SK-N-SH (cell line): ENCODE measurements around the gene BMF. TPM values are rescaled to one million over a fixed set of nuclear protein-coding genes. Genes with fewer than 3 reads are reported as not detected.

Experiments
- CTCF ChIA-PET: fragments of 300-600, 350-600 bp; formaldehyde crosslinking; extraction: SDS; loops from one replicate; lab custom pipeline; 2021; lab: Yijun Ruan, JAX
- POLR2A ChIA-PET: fragments of 350-600 bp; sonication (Branson Sonifier 250); formaldehyde crosslinking; extraction: SDS; loops from one replicate; lab custom pipeline; 2020; ENCODE audit warnings: antibody characterized with exemption, inconsistent platforms; lab: Yijun Ruan, JAX
- DNase-seq: peaks from one replicate; pipeline ENCODE4 v3.0.0; 2012
- H2AFZ ChIP-seq: fragments of 200-600 bp; sonication (generic); 2 replicates; pipeline ENCODE4 v1.8.1; 2016; ENCODE audit warnings: antibody characterized with exemption, mild to moderate bottlenecking, low read depth
- H3F3A ChIP-seq: fragments of 200-600 bp; sonication (generic); replicated peaks from 2 replicates; pipeline ENCODE3; 2016; ENCODE audit warnings: antibody characterized with exemption, mild to moderate bottlenecking; ENCODE audit not compliant: insufficient read depth
- H3K27ac ChIP-seq, 2 experiments: fragments of 200-500 bp in 1 of 2; fragments of 200-600 bp in 1 of 2; sonication (Bioruptor generic) in 1 of 2; sonication (generic), shearing (Covaris generic) in 1 of 2; 2 replicates each; pipeline versions ENCODE4 v1.5.1 to v1.6.1; 2014 to 2016; ENCODE audit warnings: low read depth in 2 of 2, inconsistent platforms in 1 of 2, low read length in 1 of 2, mild to moderate bottlenecking in 1 of 2, mixed read lengths in 1 of 2
- H3K27me3 ChIP-seq: fragments of 200-600 bp; sonication (generic), shearing (Covaris generic); 2 replicates; pipeline ENCODE4 v1.6.1; 2016; ENCODE audit warnings: mixed run types; ENCODE audit not compliant: insufficient read depth
- H3K36me3 ChIP-seq, 2 experiments: fragments of 200-500 bp in 1 of 2; fragments of 200-600 bp in 1 of 2; sonication (Bioruptor generic) in 1 of 2; sonication (generic) in 1 of 2; replicated peaks in 1 of 2; 2 replicates each; pipeline versions ENCODE3 to v1.5.1; 2014 to 2016; ENCODE audit warnings: low read length in 1 of 2, mild to moderate bottlenecking in 1 of 2; ENCODE audit not compliant: insufficient read depth in 2 of 2, control insufficient read depth in 1 of 2
- H3K4me1 ChIP-seq, 2 experiments: fragments of 200-500 bp in 1 of 2; fragments of 200-600 bp in 1 of 2; sonication (Bioruptor generic) in 1 of 2; sonication (generic), shearing (Covaris generic) in 1 of 2; 2 replicates each; pipeline versions ENCODE4 v1.5.1 to v1.6.1; 2014 to 2016; ENCODE audit warnings: low read depth in 1 of 2, low read length in 1 of 2, mixed run types in 1 of 2; ENCODE audit not compliant: insufficient read depth in 2 of 2, control insufficient read depth in 1 of 2
- H3K4me2 ChIP-seq: fragments of 200-600 bp; sonication (generic), shearing (Covaris generic); 2 replicates; pipeline ENCODE4 v1.6.1; 2017; ENCODE audit warnings: mixed run types
- H3K4me3 ChIP-seq, 2 experiments: fragments of 200-500 bp in 1 of 2; fragments of 200-600 bp in 1 of 2; sonication (Bioruptor generic) in 1 of 2; sonication (generic), shearing (Covaris generic) in 1 of 2; 2 replicates each; pipeline versions ENCODE4 v1.5.1 to v1.8.1; 2014 to 2016; ENCODE audit warnings: low read depth in 2 of 2, inconsistent platforms in 1 of 2, low read length in 1 of 2, mild to moderate bottlenecking in 1 of 2, mixed read lengths in 1 of 2, moderate library complexity in 1 of 2
- H3K79me2 ChIP-seq: fragments of 200-600 bp; sonication (generic); 2 replicates; pipeline ENCODE4 v1.8.1; 2017; ENCODE audit warnings: mild to moderate bottlenecking; ENCODE audit not compliant: insufficient read depth
- H3K9ac ChIP-seq: fragments of 200-600 bp; sonication (generic); 2 replicates; pipeline ENCODE4 v1.6.1; 2017; ENCODE audit warnings: mixed run types
- H3K9me2 ChIP-seq: fragments of 200-600 bp; sonication (generic); 2 replicates; pipeline ENCODE4 v1.6.1; 2017; ENCODE audit warnings: mixed run types
- H3K9me3 ChIP-seq: fragments of 200-600 bp; sonication (generic); 2 replicates; pipeline ENCODE4 v1.6.1; 2017; ENCODE audit warnings: mixed run types, mild to moderate bottlenecking, moderate library complexity
- H4K20me1 ChIP-seq: fragments of 200-600 bp; sonication (generic); 2 replicates; pipeline ENCODE4 v1.6.1; 2017; ENCODE audit warnings: mild to moderate bottlenecking, mixed run types; ENCODE audit not compliant: insufficient read depth
- CHD2 ChIP-seq: fragments of 150-350 bp; IDR thresholded peaks from 2 replicates; pipeline ENCODE4 v1.6.1; 2018; ENCODE audit warnings: low read length; ENCODE audit not compliant: partially characterized antibody
- EZH2phosphoT487 ChIP-seq: fragments of 200-600 bp; sonication (generic); IDR thresholded peaks from 2 replicates; pipeline ENCODE4 v1.6.1; 2017; ENCODE audit warnings: low read depth, mixed run types, mild to moderate bottlenecking, antibody characterized with exemption, moderate library complexity, borderline replicate concordance
- FOXJ3 ChIP-seq: sonication (generic); formaldehyde crosslinking; IDR thresholded peaks from 2 replicates; pipeline ENCODE4 v1.5.1; 2020; ENCODE audit warnings: mild to moderate bottlenecking, missing genetic modification reagents
- GATA2 ChIP-seq: sonication (generic); formaldehyde crosslinking; IDR thresholded peaks from 2 replicates; pipeline ENCODE4 v1.5.0; 2020; ENCODE audit warnings: mild to moderate bottlenecking, missing genetic modification reagents
- NFIC ChIP-seq: IDR thresholded peaks from 2 replicates; pipeline ENCODE4 v1.4.0; 2012; ENCODE audit warnings: borderline replicate concordance
- NRF1 ChIP-seq: IDR thresholded peaks from 2 replicates; pipeline ENCODE4 v1.6.1; 2012; ENCODE audit warnings: low read depth, mild to moderate bottlenecking, low read length
- PBX3 ChIP-seq: IDR thresholded peaks from 2 replicates; pipeline ENCODE4; 2012
- RAD21 ChIP-seq: IDR thresholded peaks from 2 replicates; pipeline ENCODE4 v1.6.1; 2012; ENCODE audit warnings: mild to moderate bottlenecking, low read length
- RCOR1 ChIP-seq: fragments of 150-350 bp; IDR thresholded peaks from 2 replicates; pipeline ENCODE4 v1.6.1; 2017; ENCODE audit warnings: antibody characterized with exemption, low read length
- RFX5 ChIP-seq: IDR thresholded peaks from 2 replicates; pipeline ENCODE4 v1.6.1; 2012; ENCODE audit warnings: mild to moderate bottlenecking, improper control_type of control experiment, low read length
- WGBS: methylation state at CpG from one replicate; pipeline ENCODE4 v1.1.6; 2017; ENCODE audit warnings: low lambda C conversion rate; 5-methylcytosine and 5-hydroxymethylcytosine counted together
- polyA plus RNA-seq, 3 experiments: library from polyadenylated mRNA; depleted of rRNA; stranded (reverse); fragments of >200 nt; gene quantifications; 2 replicates each; pipeline ENCODE4 v1.2.3, GENCODE V29; 2012
- TF ChIP-seq, protein P1 (sequence below): fragments of 150-350 bp; IDR thresholded peaks from 2 replicates; pipeline ENCODE4 v1.6.1; 2017; ENCODE audit warnings: antibody characterized with exemption, low read length, low read depth, borderline replicate concordance

Gene BMF
- polyA plus RNA-seq, 1 of the 3 experiments (the other 2 are of a cell fraction), result 0.72 TPM

DNA sequence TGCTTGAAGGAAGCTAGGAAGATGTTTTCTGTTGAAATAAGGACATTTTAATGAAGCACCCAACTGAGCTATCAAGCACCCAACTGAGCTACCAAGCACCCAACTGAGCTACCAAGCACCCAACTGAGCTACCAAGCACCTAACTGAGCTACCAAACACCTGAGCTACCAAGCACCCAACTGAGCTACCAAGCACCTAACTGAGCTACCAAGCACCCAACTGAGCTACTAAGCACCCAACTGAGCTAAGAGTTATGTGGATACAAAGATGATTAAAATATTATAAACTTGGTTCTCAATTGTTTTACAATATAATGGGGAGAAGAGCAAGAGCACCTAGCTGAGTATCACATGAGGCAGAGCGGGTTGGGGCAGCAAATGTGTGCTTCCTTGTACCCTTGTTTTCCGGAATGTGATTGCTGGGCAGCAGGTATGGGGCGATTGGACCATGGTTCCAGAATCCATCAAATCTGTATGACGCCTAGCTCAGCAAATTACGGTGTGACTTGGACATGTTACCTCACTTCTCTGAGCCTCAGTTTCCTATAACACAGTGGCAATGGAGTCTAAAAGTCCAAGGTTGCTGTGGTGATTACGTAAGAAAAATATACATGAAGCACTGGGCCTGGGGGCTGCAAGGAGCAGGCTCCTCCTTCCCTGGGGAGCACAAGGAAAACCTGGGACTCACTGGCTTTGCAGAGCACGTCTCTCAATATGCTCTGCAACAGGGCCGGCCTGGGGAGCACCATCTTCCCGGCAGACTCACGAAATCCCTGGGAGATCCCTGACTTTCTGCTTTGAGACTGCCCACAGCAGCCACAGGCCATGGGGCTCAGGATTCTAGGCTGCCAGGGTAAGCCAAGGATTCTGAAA is 11.3 kb downstream of the BMF start:
- Histone ChIP-seq H3K9me2 (no peaks in the 10 kb centered on the region), H3K9me3 (no peaks in the 10 kb centered on the region), H3K27ac (peak overlapping the region in 1 of 2 experiments; percentile 87; a peak in 3 of 4 replicates), H4K20me1 (no peaks in the 10 kb centered on the region), H3K4me1 (peaks cover 38 to 71% of the 10 kb centered on the region in 2 experiments), H2AFZ (no peak overlapping the region), H3K27me3 (no peaks in the 10 kb centered on the region), H3F3A (peaks cover 8% of the 10 kb centered on the region), H3K4me2 (no peak overlapping the region), H3K4me3 (no peak overlapping the region), H3K79me2 (no peaks in the 10 kb centered on the region), H3K36me3 (no peaks in the 10 kb centered on the region), H3K9ac (no peak overlapping the region)
- DNase-seq, result no peak
- ChIA-PET POLR2A (no interaction called here), CTCF (interaction anchor here (0.7 to 14.1 kb wide), 6 partner anchors 7 to 182 kb away, joined by 3 to 153 read pairs (median 10); partner anchors contain the start of gene BMF)
- WGBS, result 93% methylated on average over 9 of the region's 10 CpGs
- TF ChIP-seq PBX3 (no peak), RFX5 (no peak), RAD21 (no peak), NFIC (no peak), CHD2 (no peak)
- TF ChIP-seq, protein P1, sequence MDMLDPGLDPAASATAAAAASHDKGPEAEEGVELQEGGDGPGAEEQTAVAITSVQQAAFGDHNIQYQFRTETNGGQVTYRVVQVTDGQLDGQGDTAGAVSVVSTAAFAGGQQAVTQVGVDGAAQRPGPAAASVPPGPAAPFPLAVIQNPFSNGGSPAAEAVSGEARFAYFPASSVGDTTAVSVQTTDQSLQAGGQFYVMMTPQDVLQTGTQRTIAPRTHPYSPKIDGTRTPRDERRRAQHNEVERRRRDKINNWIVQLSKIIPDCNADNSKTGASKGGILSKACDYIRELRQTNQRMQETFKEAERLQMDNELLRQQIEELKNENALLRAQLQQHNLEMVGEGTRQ, result no peak

GRCh38 chr15:40096094-40096891 is 12.4 kb downstream of the BMF start:
- Histone ChIP-seq H3K9ac (no peak overlapping the region), H3K9me2 (no peaks in the 10 kb centered on the region), H2AFZ (no peak overlapping the region), H3K36me3 (no peaks in the 10 kb centered on the region), H3K4me1 (peaks cover 42 to 78% of the 10 kb centered on the region in 2 experiments), H3F3A (peaks cover 8% of the 10 kb centered on the region), H3K27ac (peak overlapping the region in 1 of 2 experiments; percentile 75; a peak in 2 of 4 replicates)
- 79% methylated on average over 8 of the region's 8 CpGs for WGBS
- TF ChIP-seq RCOR1 (no peak; the same call in 1 of the 2 replicates), EZH2phosphoT487 (no peak), GATA2 (CRISPR knock-in tag) (peak; percentile 62), FOXJ3 (CRISPR knock-in tag) (no peak), NRF1 (no peak)
- TF ChIP-seq, all 33 proteins: peak for 1
- Histone ChIP-seq H4K20me1 (no peaks in the 10 kb centered on the region), H3K9me3 (no peaks in the 10 kb centered on the region), H3K27me3 (no peaks in the 10 kb centered on the region), H3K79me2 (no peaks in the 10 kb centered on the region), H3K4me3 (no peak overlapping the region), H3K4me2 (peak overlapping the region; percentile 26; the same call in 1 of the 2 replicates)
- peak; percentile 61 for DNase-seq
- CTCF ChIA-PET, result interaction anchor here (0.7 to 14.1 kb wide), 6 partner anchors 8 to 178 kb away, joined by 3 to 153 read pairs (median 10); partner anchors contain the start of gene BMF
- POLR2A ChIA-PET, result interaction anchor here (0.6 kb wide), 1 partner anchor 434 kb away, joined by 4 read pairs; no protein-coding TSS in a partner anchor
